HFFc6 (cell line): ENCODE data around the gene DPH5. TPM values are rescaled to one million over a fixed set of nuclear protein-coding genes. Genes with fewer than 3 reads are reported as not detected.

Experiments used
- DNase-seq: peaks from one replicate; pipeline ENCODE4 v3.0.0-alpha.2; 2018
- H3K27ac Mint-ChIP-seq: 2 replicates; pipeline ENCODE4 v1.8.0; 2020; ENCODE audit warnings: mild to moderate bottlenecking, mixed read lengths
- H3K27me3 Mint-ChIP-seq: 2 replicates; pipeline ENCODE4 v1.8.0; 2021; ENCODE audit warnings: mild to moderate bottlenecking, moderate library complexity, mixed read lengths; ENCODE audit not compliant: insufficient read depth
- H3K36me3 Mint-ChIP-seq: 2 replicates; pipeline ENCODE4 v1.8.0; 2021; ENCODE audit warnings: low read depth, mixed read lengths
- H3K4me1 Mint-ChIP-seq: 2 replicates; pipeline ENCODE4 v1.8.0; 2020; ENCODE audit warnings: low read depth, mixed read lengths
- H3K4me3 Mint-ChIP-seq: 2 replicates; pipeline ENCODE4 v1.8.0; 2020; ENCODE audit warnings: mild to moderate bottlenecking, moderate library complexity, mixed read lengths
- H3K9me3 Mint-ChIP-seq: 2 replicates; pipeline ENCODE4 v1.8.0; 2020; ENCODE audit warnings: mild to moderate bottlenecking, mixed read lengths
- CTCF ChIP-seq: fragments of 200-600 bp; sonication (generic); IDR thresholded peaks from 2 replicates; pipeline ENCODE4 v1.5.0; 2021; ENCODE audit warnings: antibody characterized with exemption, mild to moderate bottlenecking
- total RNA-seq, 6 experiments: library from RNA; stranded (reverse); fragmentation: NEBNext Ultra II Directional; extraction: Animal tissue kit (Norgen Biotek cat#: 25700); gene quantifications; 2 replicates in 1 of 6; 3 replicates in 5 of 6; pipeline ENCODE4 v1.2.3, GENCODE V29; 2021

DPH5 gene
- total RNA-seq, 6 experiments from 2014 or later: 38.1 to 49.8 (median 39.3) TPM

DNA sequence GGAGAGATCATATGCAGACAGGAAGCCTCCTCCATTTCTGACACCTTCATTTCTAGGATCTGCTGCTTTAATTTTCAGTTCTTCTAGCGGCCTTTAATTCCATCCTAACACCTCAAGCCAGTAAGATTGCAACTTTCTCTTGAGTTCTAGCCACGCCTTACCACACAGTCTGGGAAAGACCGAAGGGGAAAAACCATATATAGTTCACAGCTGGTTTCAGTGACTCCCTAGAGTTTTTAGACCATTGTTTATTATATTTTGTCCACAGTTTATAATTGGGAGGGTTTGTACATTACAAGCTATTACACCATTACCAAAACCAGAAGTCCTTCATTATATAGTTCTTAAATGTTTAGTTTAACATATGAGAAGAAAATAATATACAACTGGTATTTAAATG is 37.5 kb downstream of the DPH5 start:
- DNase-seq: no peak
- no peak overlapping the region for H3K27ac Mint-ChIP-seq
- H3K27me3 Mint-ChIP-seq: no peaks in the 10 kb centered on the region; the same call in 1 of the 2 replicates
- peaks cover 23% of the 10 kb centered on the region for H3K4me1 Mint-ChIP-seq
- H3K4me3 Mint-ChIP-seq: no peak overlapping the region
- no peaks in the 10 kb centered on the region for H3K9me3 Mint-ChIP-seq
- H3K36me3 Mint-ChIP-seq: peaks cover 49% of the 10 kb centered on the region
- no peak for TF ChIP-seq CTCF

DNA sequence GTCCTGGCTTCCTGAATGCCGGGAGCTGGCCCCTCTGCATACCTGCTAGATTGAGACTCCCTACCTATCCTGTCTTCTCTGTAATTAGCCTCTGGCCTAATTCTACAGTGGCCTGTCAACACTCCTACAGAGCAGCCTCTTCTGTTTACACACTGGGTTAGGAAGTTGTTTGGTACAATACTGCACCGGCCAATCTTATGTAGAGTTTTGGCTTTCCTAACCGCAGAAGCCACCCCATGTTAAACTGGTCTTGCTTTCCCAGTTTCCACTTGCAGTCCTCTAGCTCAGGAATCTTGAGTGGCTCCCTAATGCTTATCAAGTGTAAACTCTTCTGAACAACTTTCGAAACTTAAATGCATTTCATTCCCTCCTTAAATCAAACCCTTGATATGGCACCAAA is 42.8 kb downstream of the DPH5 start:
- H3K36me3 Mint-ChIP-seq: peaks cover 40% of the 10 kb centered on the region
- no peak for DNase-seq
- peaks cover 2% of the 10 kb centered on the region for H3K27me3 Mint-ChIP-seq
- H3K9me3 Mint-ChIP-seq: no peaks in the 10 kb centered on the region
- no peak overlapping the region for H3K27ac Mint-ChIP-seq
- no peak overlapping the region for H3K4me3 Mint-ChIP-seq
- TF ChIP-seq CTCF: no peak
- no peaks in the 10 kb centered on the region; the same call in 1 of the 2 replicates for H3K4me1 Mint-ChIP-seq

GRCh38 chr1:100979631-100980030 is 46.0 kb downstream of the DPH5 start:
- Mint-ChIP-seq H3K4me1 (peaks cover 13% of the 10 kb centered on the region), H3K36me3 (peaks cover 28% of the 10 kb centered on the region)
- no peak for DNase-seq

GRCh38 chr1:100976936-100977335 is 48.6 kb downstream of the DPH5 start:
- no peak overlapping the region for H3K27ac Mint-ChIP-seq

More at GRCh38 chr1:100979631-100980030, 46.0 kb downstream of the DPH5 start:
- no peak overlapping the region for H3K27ac Mint-ChIP-seq
- no peak for TF ChIP-seq CTCF
- no peak overlapping the region for H3K4me3 Mint-ChIP-seq
- H3K9me3 Mint-ChIP-seq: no peaks in the 10 kb centered on the region
- peaks cover 2% of the 10 kb centered on the region for H3K27me3 Mint-ChIP-seq

GRCh38 chr1:100972185-100972584 is 53.4 kb downstream of the DPH5 start:
- no peak for TF ChIP-seq CTCF
- H3K36me3 Mint-ChIP-seq: peaks cover 11% of the 10 kb centered on the region; the same call in 1 of the 2 replicates
- H3K27ac Mint-ChIP-seq: peak overlapping the region; percentile 20; the same call in 1 of the 2 replicates

More at GRCh38 chr1:100976936-100977335, 48.6 kb downstream of the DPH5 start:
- no peaks in the 10 kb centered on the region for H3K27me3 Mint-ChIP-seq
- H3K36me3 Mint-ChIP-seq: peaks cover 13% of the 10 kb centered on the region
- no peak for TF ChIP-seq CTCF
- H3K4me3 Mint-ChIP-seq: no peak overlapping the region
- no peaks in the 10 kb centered on the region for H3K9me3 Mint-ChIP-seq
- peaks cover 19% of the 10 kb centered on the region for H3K4me1 Mint-ChIP-seq
- DNase-seq: no peak

GRCh38 chr1:100971021-100971420 is 54.6 kb downstream of the DPH5 start:
- Mint-ChIP-seq H3K27me3 (no peaks in the 10 kb centered on the region), H3K4me1 (peaks cover 19% of the 10 kb centered on the region), H3K9me3 (no peaks in the 10 kb centered on the region), H3K36me3 (peaks cover 11% of the 10 kb centered on the region; the same call in 1 of the 2 replicates), H3K27ac (no peak overlapping the region), H3K4me3 (no peak overlapping the region)
- no peak for DNase-seq
- TF ChIP-seq CTCF: no peak

More at GRCh38 chr1:100972185-100972584, 53.4 kb downstream of the DPH5 start:
- no peaks in the 10 kb centered on the region for H3K27me3 Mint-ChIP-seq
- no peak overlapping the region for H3K4me3 Mint-ChIP-seq
- no peak for DNase-seq
- H3K4me1 Mint-ChIP-seq: peaks cover 30% of the 10 kb centered on the region
- H3K9me3 Mint-ChIP-seq: no peaks in the 10 kb centered on the region
